HL-60 (cell line): ENCODE data around the gene KRT14.
"Not testable (repeated sequence)": the region's sequence is repeated elsewhere in the genome, so short reads cannot be mapped to it uniquely, and the experiment has no call there.

ENCODE experiments used
- DNase-seq, 2 experiments: peaks; one replicate each; pipeline ENCODE4 v3.0.0-alpha.2; 2010 to 2020; ENCODE audit warnings: low read depth in 1 of 2, low spot score in 1 of 2
- H3K27ac ChIP-seq: fragments of 250-450 bp; sonication (Bioruptor Pico); replicated peaks from 2 replicates; pipeline ENCODE4 v1.5.1; 2020; ENCODE audit warnings: mild to moderate bottlenecking, moderate library complexity
- H3K27me3 ChIP-seq: fragments of 250-450 bp; sonication (Bioruptor Pico); 2 replicates; pipeline ENCODE4 v1.5.1; 2021; ENCODE audit warnings: mild to moderate bottlenecking, moderate library complexity; ENCODE audit not compliant: insufficient read depth, poor library complexity, severe bottlenecking
- H3K4me3 ChIP-seq: replicated peaks from 2 replicates; pipeline ENCODE4 v1.5.1; 2011; ENCODE audit warnings: mild to moderate bottlenecking, control low read depth, low read length; ENCODE audit not compliant: insufficient read depth
- GABPA ChIP-seq: IDR thresholded peaks from 2 replicates; pipeline ENCODE4 v1.6.1; 2012; ENCODE audit warnings: low read depth
- POLR2AphosphoS5 ChIP-seq: IDR thresholded peaks from 2 replicates; pipeline ENCODE4 v1.6.1; 2012; ENCODE audit warnings: low read depth
- SPI1 ChIP-seq: IDR thresholded peaks from 2 replicates; pipeline ENCODE4 v1.6.1; 2012; ENCODE audit warnings: low read depth, mild to moderate bottlenecking, borderline replicate concordance
- TF ChIP-seq, protein P1 (sequence below): IDR thresholded peaks from one replicate; pipeline ENCODE4 v1.5.1; 2011; ENCODE audit warnings: low read length, control low read depth, inconsistent platforms; ENCODE audit not compliant: insufficient read depth
- TF ChIP-seq, protein P2 (sequence below): IDR thresholded peaks from 2 replicates; pipeline ENCODE4 v1.6.1; 2012; ENCODE audit warnings: low read depth; ENCODE audit not compliant: insufficient replicate concordance

Gene KRT14

DNA sequence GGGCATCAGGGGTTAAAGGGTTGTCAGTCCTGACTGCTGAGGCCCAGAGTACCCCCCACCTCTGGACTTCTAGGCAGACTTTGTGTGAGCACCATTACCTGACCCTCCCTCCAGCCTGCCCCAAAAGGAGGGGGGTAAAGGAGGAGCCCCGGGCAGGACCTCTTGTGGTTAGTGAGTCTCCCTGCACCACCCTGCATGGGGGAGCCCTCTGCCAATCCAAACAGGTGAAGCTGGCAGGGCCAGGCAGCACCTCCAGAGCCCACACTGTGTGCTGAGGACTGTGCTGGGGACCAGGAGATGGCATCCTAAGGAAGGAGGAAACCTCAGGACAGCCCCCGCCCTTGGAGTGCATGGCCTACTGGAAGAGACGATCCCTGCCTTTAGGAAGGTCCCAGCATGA is 2.6 kb upstream of the KRT14 start:
- DNase-seq: no peak
- H3K4me3 ChIP-seq: no peak overlapping the region
- TF ChIP-seq, protein P1, sequence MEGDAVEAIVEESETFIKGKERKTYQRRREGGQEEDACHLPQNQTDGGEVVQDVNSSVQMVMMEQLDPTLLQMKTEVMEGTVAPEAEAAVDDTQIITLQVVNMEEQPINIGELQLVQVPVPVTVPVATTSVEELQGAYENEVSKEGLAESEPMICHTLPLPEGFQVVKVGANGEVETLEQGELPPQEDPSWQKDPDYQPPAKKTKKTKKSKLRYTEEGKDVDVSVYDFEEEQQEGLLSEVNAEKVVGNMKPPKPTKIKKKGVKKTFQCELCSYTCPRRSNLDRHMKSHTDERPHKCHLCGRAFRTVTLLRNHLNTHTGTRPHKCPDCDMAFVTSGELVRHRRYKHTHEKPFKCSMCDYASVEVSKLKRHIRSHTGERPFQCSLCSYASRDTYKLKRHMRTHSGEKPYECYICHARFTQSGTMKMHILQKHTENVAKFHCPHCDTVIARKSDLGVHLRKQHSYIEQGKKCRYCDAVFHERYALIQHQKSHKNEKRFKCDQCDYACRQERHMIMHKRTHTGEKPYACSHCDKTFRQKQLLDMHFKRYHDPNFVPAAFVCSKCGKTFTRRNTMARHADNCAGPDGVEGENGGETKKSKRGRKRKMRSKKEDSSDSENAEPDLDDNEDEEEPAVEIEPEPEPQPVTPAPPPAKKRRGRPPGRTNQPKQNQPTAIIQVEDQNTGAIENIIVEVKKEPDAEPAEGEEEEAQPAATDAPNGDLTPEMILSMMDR: no peak
- TF ChIP-seq SPI1 (no peak), GABPA (no peak), POLR2AphosphoS5 (no peak)
- TF ChIP-seq, protein P2, sequence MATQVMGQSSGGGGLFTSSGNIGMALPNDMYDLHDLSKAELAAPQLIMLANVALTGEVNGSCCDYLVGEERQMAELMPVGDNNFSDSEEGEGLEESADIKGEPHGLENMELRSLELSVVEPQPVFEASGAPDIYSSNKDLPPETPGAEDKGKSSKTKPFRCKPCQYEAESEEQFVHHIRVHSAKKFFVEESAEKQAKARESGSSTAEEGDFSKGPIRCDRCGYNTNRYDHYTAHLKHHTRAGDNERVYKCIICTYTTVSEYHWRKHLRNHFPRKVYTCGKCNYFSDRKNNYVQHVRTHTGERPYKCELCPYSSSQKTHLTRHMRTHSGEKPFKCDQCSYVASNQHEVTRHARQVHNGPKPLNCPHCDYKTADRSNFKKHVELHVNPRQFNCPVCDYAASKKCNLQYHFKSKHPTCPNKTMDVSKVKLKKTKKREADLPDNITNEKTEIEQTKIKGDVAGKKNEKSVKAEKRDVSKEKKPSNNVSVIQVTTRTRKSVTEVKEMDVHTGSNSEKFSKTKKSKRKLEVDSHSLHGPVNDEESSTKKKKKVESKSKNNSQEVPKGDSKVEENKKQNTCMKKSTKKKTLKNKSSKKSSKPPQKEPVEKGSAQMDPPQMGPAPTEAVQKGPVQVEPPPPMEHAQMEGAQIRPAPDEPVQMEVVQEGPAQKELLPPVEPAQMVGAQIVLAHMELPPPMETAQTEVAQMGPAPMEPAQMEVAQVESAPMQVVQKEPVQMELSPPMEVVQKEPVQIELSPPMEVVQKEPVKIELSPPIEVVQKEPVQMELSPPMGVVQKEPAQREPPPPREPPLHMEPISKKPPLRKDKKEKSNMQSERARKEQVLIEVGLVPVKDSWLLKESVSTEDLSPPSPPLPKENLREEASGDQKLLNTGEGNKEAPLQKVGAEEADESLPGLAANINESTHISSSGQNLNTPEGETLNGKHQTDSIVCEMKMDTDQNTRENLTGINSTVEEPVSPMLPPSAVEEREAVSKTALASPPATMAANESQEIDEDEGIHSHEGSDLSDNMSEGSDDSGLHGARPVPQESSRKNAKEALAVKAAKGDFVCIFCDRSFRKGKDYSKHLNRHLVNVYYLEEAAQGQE: no peak
- no peak overlapping the region for H3K27ac ChIP-seq
- no peaks in the 10 kb centered on the region for H3K27me3 ChIP-seq

DNA sequence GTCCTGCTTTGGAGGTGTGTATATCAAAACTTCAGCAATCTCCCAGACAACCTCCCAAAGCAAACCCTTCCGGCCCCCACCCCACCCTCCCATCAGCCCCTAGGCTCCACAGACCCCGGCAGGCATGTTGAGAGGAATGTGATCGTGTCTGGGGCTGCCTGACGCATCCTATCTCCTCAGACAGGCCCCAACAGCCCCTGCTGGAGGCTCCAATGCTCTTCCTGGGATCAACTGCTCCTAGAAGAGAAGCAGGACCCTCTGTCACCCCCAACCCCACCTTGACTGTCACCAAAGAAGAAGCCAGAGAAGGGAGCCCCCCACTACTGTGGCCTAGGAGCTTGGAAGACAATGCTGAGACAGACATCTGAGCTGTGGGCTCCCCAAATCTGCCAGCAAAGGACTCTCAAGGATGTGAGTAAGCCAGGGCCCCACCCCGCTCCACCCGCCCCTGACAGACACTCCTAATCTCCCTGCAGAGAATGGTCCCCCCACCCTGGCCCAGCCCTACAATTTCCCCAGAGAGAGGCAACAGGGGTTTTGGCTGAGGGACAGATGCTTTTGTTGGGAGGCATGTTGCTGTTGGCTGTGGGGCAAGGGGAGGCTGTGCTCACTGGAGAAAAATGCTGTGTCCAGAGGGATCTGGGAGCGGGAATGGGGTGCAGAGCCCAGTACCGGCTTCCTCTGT is 1.6 kb upstream of the KRT14 start:
- H3K27ac ChIP-seq: no peak overlapping the region
- TF ChIP-seq, protein P1: no peak
- no peak for TF ChIP-seq GABPA
- TF ChIP-seq, protein P2: no peak
- TF ChIP-seq POLR2AphosphoS5: no peak
- TF ChIP-seq SPI1: no peak
- no peak overlapping the region for H3K4me3 ChIP-seq
- H3K27me3 ChIP-seq: no peaks in the 10 kb centered on the region
- DNase-seq: no peak

DNA sequence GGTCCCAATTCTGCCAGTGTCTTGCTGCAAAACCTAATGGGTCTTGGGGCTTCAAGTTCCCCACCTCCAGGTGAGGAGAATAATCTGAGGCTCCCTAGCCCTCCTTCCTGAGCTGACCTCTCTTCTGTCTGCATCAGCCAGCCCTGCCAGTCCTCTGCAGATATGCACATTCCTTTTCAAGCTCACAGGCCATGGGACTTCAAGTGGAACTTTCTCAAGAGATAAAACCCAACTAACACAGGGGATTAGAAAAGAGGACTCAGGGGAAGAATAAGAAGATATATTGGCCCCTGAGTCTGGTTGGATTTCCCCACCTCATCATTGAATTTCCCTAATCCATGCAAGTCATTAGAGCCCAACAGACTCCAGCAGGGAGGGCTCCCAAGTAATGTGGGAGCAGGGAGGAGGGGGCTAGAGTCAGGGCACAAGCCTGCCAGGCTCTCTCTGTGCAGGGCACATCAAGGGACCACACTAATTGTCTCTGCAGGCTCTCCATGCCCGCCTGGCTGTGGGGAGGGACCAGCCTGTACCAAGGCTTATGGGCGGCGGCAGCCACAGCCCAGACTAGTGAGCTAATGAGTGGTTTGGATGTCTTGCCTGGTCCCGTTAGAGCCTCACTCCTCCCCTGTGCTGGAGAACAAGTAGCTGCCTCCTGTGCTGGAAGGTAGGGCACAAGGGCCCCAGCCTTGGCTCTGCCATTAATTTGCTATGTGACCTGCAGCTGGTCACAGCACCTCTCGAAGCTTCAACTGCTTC is 1.2 kb downstream of the KRT14 start:
- Histone ChIP-seq H3K27me3 (no peaks in the 10 kb centered on the region), H3K4me3 (no peak overlapping the region), H3K27ac (no peak overlapping the region)
- DNase-seq: no peak
- TF ChIP-seq SPI1 (no peak), POLR2AphosphoS5 (no peak), GABPA (no peak)
- TF ChIP-seq, protein P2: no peak
- TF ChIP-seq, protein P1: no peak

DNA sequence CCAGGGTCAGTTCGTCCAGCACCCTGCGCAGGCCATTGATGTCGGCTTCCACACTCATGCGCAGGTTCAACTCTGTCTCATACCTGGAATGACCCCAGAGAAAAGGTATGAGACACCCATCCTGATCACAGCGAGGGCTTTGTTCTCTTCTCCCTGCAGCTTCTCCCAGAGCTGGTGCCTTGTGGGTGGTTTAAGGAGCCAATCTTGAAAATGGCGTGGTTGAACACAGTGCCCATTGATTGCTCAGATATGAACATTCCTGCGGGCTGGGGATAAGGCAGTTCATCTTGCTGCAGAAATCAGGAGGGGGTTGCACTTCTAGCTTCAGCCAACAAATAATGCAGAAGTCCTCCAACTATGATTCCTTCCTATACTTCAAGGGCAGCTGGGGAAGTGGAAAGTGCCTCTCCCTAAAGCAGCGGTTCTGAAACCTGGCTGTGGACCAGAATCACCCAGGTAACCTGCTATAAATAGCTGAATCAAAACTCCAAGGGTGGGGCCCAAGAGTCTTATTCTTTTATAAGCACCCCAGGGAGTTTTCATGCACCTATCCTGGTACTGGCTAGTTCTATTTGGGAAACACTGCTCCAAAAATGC is 2.3 kb downstream of the KRT14 start:
- H3K27me3 ChIP-seq, H3K4me3 ChIP-seq, DNase-seq, H3K27ac ChIP-seq: not testable (repeated sequence)
